ENCODE data around the gene AUTS2. TPM values are rescaled to one million over a fixed set of nuclear protein-coding genes. Genes with fewer than 3 reads are reported as not detected.

The AUTS2 gene
- total RNA-seq, 2 donors from 2014 or later, result 8.6 TPM

DNA sequence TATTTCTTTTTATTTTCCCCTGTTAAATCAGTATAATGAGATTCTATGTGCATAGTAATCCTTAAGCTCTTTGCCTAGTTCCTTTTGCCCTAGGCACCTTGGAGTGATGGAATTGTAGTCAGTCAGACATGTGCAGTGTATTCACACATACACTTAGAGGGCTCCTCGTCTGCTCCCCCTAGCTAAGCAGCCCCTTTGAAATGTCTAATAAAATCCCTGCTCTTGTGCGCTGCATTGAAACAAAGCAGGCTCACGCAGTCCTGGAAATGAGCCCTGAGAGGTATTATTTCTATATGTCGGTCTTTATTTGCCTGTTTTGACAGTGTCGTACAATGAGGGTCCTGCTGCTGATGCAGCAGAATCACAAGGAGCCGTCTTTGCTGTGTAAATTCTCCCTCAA, 258.7 kb downstream of the AUTS2 start:
- Histone ChIP-seq H3K4me1 (no peaks in the 10 kb centered on the region), H3K27me3 (no peaks in the 10 kb centered on the region), H3K4me3 (no peak overlapping the region), H3K36me3 (no peaks in the 10 kb centered on the region), H3K9me3 (no peaks in the 10 kb centered on the region), H3K27ac (no peak overlapping the region)
- TF ChIP-seq, protein P1, sequence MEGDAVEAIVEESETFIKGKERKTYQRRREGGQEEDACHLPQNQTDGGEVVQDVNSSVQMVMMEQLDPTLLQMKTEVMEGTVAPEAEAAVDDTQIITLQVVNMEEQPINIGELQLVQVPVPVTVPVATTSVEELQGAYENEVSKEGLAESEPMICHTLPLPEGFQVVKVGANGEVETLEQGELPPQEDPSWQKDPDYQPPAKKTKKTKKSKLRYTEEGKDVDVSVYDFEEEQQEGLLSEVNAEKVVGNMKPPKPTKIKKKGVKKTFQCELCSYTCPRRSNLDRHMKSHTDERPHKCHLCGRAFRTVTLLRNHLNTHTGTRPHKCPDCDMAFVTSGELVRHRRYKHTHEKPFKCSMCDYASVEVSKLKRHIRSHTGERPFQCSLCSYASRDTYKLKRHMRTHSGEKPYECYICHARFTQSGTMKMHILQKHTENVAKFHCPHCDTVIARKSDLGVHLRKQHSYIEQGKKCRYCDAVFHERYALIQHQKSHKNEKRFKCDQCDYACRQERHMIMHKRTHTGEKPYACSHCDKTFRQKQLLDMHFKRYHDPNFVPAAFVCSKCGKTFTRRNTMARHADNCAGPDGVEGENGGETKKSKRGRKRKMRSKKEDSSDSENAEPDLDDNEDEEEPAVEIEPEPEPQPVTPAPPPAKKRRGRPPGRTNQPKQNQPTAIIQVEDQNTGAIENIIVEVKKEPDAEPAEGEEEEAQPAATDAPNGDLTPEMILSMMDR (IDR thresholded peaks at IDR 0.05), result no peak
- no peak for DNase-seq (ENCODE audit: low spot score)

DNA sequence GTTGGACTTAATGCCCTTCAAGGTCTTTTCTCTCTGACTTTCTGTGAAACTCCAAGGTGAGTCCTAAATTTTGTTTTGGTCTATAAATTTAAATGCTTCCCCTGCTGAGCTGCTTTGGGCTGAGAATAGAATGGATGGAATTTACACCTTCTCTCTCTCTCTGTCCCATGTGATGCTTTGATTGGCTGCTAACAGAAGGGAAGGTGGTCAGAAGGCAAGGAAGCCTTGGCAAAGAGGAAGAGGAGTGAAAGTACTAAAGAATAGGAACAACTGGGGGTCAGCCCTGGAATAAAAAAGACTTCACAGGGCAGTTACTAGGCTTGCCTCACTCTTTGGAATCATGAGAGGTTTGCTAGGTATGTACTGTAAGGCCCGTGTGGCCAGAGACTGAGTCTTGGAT, 260.2 kb downstream of the AUTS2 start:
- no peaks in the 10 kb centered on the region for H3K36me3 ChIP-seq
- no peak overlapping the region for H3K27ac ChIP-seq
- TF ChIP-seq, protein P1 (IDR thresholded peaks at IDR 0.05), result no peak
- H3K9me3 ChIP-seq, result no peaks in the 10 kb centered on the region
- H3K27me3 ChIP-seq, result no peaks in the 10 kb centered on the region
- H3K4me1 ChIP-seq, result peaks cover 0 to 4% of the 10 kb centered on the region in 2 donors
- DNase-seq (ENCODE audit: low spot score), result no peak
- no peak overlapping the region for H3K4me3 ChIP-seq

DNA sequence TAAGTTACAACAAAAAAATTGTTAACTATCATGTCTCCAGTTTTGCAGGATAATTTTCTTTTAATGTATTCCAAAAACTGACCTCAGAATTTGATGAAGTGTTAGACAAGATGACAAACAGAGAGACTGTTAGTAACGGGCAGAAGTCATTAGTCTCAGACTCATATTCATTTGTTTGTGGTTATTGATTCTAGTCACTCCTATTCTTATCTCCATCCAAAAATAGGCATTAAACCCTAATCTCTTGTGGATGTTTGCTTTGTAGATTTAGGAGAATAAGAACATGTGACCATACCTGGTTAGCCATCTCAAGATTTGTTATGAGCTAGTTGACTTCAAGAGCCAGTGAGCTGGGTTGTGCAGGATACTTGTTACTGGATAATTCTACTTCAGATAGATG, 261.1 kb downstream of the AUTS2 start:
- no peak for DNase-seq (ENCODE audit: low spot score)
- Histone ChIP-seq H3K4me3 (no peak overlapping the region), H3K4me1 (peaks cover 0 to 4% of the 10 kb centered on the region in 2 donors), H3K27ac (no peak overlapping the region), H3K36me3 (no peaks in the 10 kb centered on the region), H3K27me3 (no peaks in the 10 kb centered on the region), H3K9me3 (no peaks in the 10 kb centered on the region)
- TF ChIP-seq, protein P1 (IDR thresholded peaks at IDR 0.05), result no peak

DNA sequence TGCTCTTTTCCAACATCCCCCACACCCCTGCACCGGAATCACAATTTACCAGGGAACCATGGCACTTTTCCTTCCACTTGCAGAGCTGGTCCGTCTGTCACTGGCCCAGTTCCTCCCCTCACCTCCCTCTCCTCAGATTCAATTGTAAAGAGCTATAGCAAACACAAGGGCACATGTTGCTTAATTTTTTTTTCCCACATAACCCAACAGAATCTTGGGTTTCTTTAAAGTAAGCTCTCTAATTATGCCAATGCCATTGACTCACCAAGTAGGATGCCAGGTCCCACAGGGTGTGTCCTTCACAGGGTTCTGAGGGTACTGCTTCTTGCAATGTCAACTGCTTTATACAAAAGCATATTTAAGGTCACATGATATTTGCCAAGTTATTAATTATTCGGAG, 262.2 kb downstream of the AUTS2 start:
- peaks cover 0 to 4% of the 10 kb centered on the region in 2 donors for H3K4me1 ChIP-seq
- no peaks in the 10 kb centered on the region for H3K36me3 ChIP-seq
- no peaks in the 10 kb centered on the region for H3K9me3 ChIP-seq
- H3K27me3 ChIP-seq, result no peaks in the 10 kb centered on the region
- no peak overlapping the region for H3K27ac ChIP-seq
- no peak overlapping the region for H3K4me3 ChIP-seq
- TF ChIP-seq, protein P1 (IDR thresholded peaks at IDR 0.05), result no peak
- DNase-seq (ENCODE audit: low spot score), result no peak

DNA sequence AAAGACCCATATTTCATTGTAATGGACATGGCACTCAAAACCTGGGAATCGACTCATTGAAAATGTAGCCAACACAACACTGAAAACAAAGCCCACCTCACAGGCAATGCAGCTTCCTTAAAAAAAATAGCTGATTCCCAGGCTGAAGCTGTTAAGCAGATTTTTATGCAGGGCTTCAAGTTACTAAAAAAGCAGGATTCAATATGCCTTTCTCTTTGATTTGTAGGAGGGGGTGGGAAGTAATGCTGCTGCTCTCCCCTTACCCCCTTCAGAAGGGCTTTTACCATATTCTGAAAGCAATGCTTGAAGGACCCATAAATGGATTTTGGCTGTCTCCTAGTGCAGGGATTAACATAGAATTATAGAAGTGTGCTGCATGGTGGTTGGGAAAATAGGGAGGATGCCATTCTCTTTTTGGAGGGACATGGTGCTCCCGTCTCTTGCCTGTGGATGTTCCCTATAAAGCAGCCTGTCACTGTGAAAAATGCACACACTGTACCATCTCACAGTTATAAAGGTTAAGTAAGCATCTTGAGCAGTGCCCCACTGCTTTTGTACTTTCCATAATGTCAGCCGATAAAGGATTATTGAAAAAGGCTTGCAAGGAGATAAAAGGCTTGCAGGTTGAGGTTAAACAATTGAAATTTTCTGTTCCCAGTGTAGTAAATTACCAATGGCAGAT, 262.8 kb downstream of the AUTS2 start:
- Histone ChIP-seq H3K4me3 (no peak overlapping the region), H3K27me3 (no peaks in the 10 kb centered on the region), H3K36me3 (no peaks in the 10 kb centered on the region), H3K4me1 (peaks cover 0 to 4% of the 10 kb centered on the region in 2 donors), H3K9me3 (no peaks in the 10 kb centered on the region), H3K27ac (no peak overlapping the region)
- DNase-seq (ENCODE audit: low spot score), result no peak
- TF ChIP-seq, protein P1 (IDR thresholded peaks at IDR 0.05), result no peak

Measured in right atrium auricular region (tissue), 2 donors.